Keratinocyte (primary cell): ENCODE results near the gene IQCE. TPM values are rescaled to one million over a fixed set of nuclear protein-coding genes. Genes with fewer than 3 reads are reported as not detected.

ENCODE experiments used
- DNase-seq: peaks from one replicate; pipeline ENCODE4 v3.0.0-alpha.2; 2011; ENCODE audit warnings: low read depth, missing footprints, low spot score
- FAIRE-seq: peaks from 2 replicates; lab custom pipeline; 2011; peaks lifted over from hg19 to GRCh38; lab: Jason Lieb, UNC
- H2AFZ ChIP-seq: 2 replicates; pipeline ENCODE4 v1.6.0; 2012; ENCODE audit warnings: low read length, control low read depth, inconsistent platforms; ENCODE audit not compliant: control insufficient read depth
- H3K27ac ChIP-seq: 2 replicates; pipeline ENCODE4 v1.5.1; 2011; ENCODE audit warnings: low read length; ENCODE audit not compliant: control insufficient read depth, insufficient read depth
- H3K27me3 ChIP-seq: 3 replicates; pipeline ENCODE4 v1.6.0; 2011; ENCODE audit warnings: low read length; ENCODE audit not compliant: control insufficient read depth, insufficient read depth; ENCODE audit errors: extremely low read depth
- H3K36me3 ChIP-seq, 2 experiments: 2 replicates in 1 of 2; 3 replicates in 1 of 2; pipeline ENCODE4 v1.5.1; 2011; ENCODE audit warnings: low read length in 2 of 2, mild to moderate bottlenecking in 1 of 2; ENCODE audit not compliant: control insufficient read depth in 2 of 2, insufficient read depth in 2 of 2; ENCODE audit errors: extremely low read depth in 1 of 2
- H3K4me1 ChIP-seq: 3 replicates; pipeline ENCODE4 v1.5.1; 2011; ENCODE audit warnings: low read length; ENCODE audit not compliant: control insufficient read depth, insufficient read depth; ENCODE audit errors: extremely low read depth
- H3K4me2 ChIP-seq: 3 replicates; pipeline ENCODE4 v1.6.0; 2011; ENCODE audit warnings: low read depth, low read length; ENCODE audit not compliant: control insufficient read depth, insufficient read depth; ENCODE audit errors: extremely low read depth
- H3K4me3 ChIP-seq, 3 experiments: fragments of 200-600 bp in 1 of 3; sonication (generic) in 1 of 3; 2 replicates in 2 of 3; 3 replicates in 1 of 3; pipeline ENCODE4 v1.5.1; 2011 to 2016; ENCODE audit warnings: low read length in 3 of 3, mild to moderate bottlenecking in 3 of 3, control low read depth in 2 of 3, inconsistent platforms in 1 of 3, low read depth in 1 of 3, mixed read lengths in 1 of 3, mixed run types in 1 of 3, moderate library complexity in 1 of 3; ENCODE audit not compliant: control insufficient read depth in 2 of 3, insufficient read depth in 2 of 3; ENCODE audit errors: extremely low read depth in 1 of 3
- H3K79me2 ChIP-seq: 2 replicates; pipeline ENCODE4 v1.6.0; 2012; ENCODE audit warnings: low read length; ENCODE audit not compliant: control insufficient read depth, insufficient read depth
- H3K9ac ChIP-seq: 3 replicates; pipeline ENCODE4 v1.6.0; 2011; ENCODE audit warnings: low read length; ENCODE audit not compliant: control insufficient read depth, insufficient read depth; ENCODE audit errors: extremely low read depth
- H3K9me1 ChIP-seq: 3 replicates; pipeline ENCODE4 v1.6.0; 2011; ENCODE audit warnings: low read length; ENCODE audit not compliant: control insufficient read depth, insufficient read depth; ENCODE audit errors: extremely low read depth
- H3K9me3 ChIP-seq: 2 replicates; pipeline ENCODE4 v1.5.1; 2012; ENCODE audit warnings: low read depth, low read length; ENCODE audit not compliant: control insufficient read depth
- H4K20me1 ChIP-seq: 3 replicates; pipeline ENCODE4 v1.6.0; 2011; ENCODE audit warnings: low read length; ENCODE audit not compliant: control insufficient read depth, insufficient read depth; ENCODE audit errors: extremely low read depth
- EZH2 ChIP-seq: IDR thresholded peaks from one replicate; pipeline ENCODE4 v1.6.1; 2012; ENCODE audit warnings: inconsistent platforms, mild to moderate bottlenecking, low read length, moderate library complexity
- dilution Hi-C: fragments of 300-500 bp; cut with MboI; formaldehyde crosslinking; loops from one replicate; pipeline ENCODE4 v1.7.0; 2020; ENCODE audit warnings: low sequenced_read_pairs; ENCODE audit not compliant: extremely low pct_ligation_motif_present
- polyA plus RNA-seq, 5 experiments: library from polyadenylated mRNA; depleted of rRNA in 3 of 5; stranded (reverse) in 3 of 5; stranded (forward) in 1 of 5; unstranded in 1 of 5; fragments of >200 nt; gene quantifications; 1 replicate in 1 of 5; 2 replicates in 3 of 5; 3 replicates in 1 of 5; pipeline versions ENCODE4 v1.2.1 to v1.2.3, GENCODE V29; 2011 to 2012; ENCODE audit warnings: missing spikeins in 2 of 5, low read depth in 1 of 5, low replicate concordance in 1 of 5
- TF ChIP-seq, protein P1 (sequence below), 3 experiments: IDR thresholded peaks in 1 of 3; conservative IDR thresholded peaks in 1 of 3; optimal IDR thresholded peaks in 1 of 3; 2 replicates in 2 of 3; 3 replicates in 1 of 3; pipeline versions ENCODE3 to v1.5.1; 2011; ENCODE audit warnings: low read length in 3 of 3, mild to moderate bottlenecking in 3 of 3, moderate library complexity in 2 of 3, control low read depth in 1 of 3, inconsistent platforms in 1 of 3; ENCODE audit not compliant: insufficient read depth in 2 of 3; ENCODE audit errors: extremely low read depth in 1 of 3

IQCE gene
- polyA plus RNA-seq, 1 donor (not counting 4 experiments of a cell fraction or from before 2014, with no cell fraction given), result 5.2 TPM

DNA sequence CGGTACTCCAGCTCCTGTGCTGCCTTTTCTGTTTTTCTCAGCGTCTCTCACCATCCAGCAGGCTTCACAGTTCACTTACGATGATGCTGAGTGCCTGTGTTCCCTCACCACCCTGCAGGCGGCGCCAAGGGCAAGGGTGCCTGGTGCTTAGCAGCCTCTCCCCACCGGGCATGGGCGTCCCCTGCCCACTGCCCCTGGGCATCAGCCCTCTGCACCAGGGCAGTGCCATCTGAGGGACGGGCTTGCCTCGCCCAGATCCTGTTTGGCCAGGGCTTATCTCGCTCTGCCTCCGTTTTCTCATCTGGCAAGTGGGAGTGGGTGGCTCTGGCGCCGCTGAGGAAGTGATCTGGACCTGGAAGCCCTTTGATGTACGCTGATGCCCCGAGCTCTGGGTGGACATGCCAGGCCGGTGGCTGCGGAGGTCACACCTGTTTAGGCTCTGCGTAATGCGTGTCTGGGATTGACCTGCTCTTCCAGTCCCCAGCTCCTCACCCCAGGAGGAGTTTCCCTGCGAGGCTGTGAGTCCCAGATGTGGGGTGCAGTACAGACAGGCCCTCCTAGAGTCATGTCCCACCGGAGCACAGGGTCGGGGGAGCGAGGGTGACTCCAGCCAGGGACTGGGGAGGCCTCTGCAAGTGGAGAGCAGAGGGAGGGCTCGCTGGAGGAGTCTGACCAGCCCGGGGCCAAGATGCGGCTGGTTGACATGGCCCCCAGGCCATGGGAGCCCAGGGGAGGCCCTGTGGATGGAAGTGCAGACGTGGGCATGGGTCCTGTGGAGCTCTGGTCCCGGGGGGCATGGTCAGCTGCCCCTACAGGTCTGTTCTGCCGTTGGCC lies 84.8 kb downstream of the IQCE start:
- peaks cover 28% of the 10 kb centered on the region for H3K79me2 ChIP-seq
- FAIRE-seq, result no peak
- no peaks in the 10 kb centered on the region for H3K9me3 ChIP-seq
- no peaks in the 10 kb centered on the region for H3K27me3 ChIP-seq
- H3K36me3 ChIP-seq, result peaks cover 3 to 7% of the 10 kb centered on the region in 2 experiments
- no peak overlapping the region for H3K4me3 ChIP-seq
- H3K27ac ChIP-seq, result no peak overlapping the region
- peaks cover 15% of the 10 kb centered on the region for H3K4me1 ChIP-seq
- dilution Hi-C loops, result no loop called here
- no peak overlapping the region for H2AFZ ChIP-seq
- peaks cover 2% of the 10 kb centered on the region for H3K9me1 ChIP-seq
- DNase-seq, result no peak
- no peak overlapping the region for H3K4me2 ChIP-seq
- no peaks in the 10 kb centered on the region for H4K20me1 ChIP-seq
- TF ChIP-seq EZH2, result no peak
- TF ChIP-seq, protein P1, sequence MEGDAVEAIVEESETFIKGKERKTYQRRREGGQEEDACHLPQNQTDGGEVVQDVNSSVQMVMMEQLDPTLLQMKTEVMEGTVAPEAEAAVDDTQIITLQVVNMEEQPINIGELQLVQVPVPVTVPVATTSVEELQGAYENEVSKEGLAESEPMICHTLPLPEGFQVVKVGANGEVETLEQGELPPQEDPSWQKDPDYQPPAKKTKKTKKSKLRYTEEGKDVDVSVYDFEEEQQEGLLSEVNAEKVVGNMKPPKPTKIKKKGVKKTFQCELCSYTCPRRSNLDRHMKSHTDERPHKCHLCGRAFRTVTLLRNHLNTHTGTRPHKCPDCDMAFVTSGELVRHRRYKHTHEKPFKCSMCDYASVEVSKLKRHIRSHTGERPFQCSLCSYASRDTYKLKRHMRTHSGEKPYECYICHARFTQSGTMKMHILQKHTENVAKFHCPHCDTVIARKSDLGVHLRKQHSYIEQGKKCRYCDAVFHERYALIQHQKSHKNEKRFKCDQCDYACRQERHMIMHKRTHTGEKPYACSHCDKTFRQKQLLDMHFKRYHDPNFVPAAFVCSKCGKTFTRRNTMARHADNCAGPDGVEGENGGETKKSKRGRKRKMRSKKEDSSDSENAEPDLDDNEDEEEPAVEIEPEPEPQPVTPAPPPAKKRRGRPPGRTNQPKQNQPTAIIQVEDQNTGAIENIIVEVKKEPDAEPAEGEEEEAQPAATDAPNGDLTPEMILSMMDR (optimal IDR thresholded peaks at IDR 0.05 in 1 of 3, IDR thresholded peaks at IDR 0.05 in 1 of 3, conservative IDR thresholded peaks at IDR 0.05 in 1 of 3; ENCODE audit: extremely low read depth in 1 of 3, insufficient read depth in 2 of 3, low read length in 3 of 3), result peak in 1 of 3 experiments; percentile 37
- no peak overlapping the region for H3K9ac ChIP-seq

DNA sequence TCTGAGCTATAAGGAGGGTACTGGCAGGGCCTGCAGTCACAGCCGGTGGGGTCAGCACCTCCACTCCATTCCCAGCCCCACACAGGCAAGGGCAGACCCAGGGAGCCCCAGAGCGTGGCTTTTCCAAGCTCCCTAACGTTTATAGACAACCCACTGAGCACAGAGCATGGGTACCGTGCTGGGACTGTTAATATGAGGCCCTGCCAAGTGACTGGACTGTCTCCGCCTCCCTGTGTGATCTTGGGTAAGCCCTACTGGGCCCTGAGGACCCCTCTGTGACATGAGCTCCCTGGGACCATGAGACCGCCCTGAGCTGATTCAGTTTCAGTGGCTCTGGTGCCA lies 85.4 kb downstream of the IQCE start:
- no peaks in the 10 kb centered on the region for H3K27me3 ChIP-seq
- H3K36me3 ChIP-seq, result peaks cover 3 to 7% of the 10 kb centered on the region in 2 experiments
- no peak overlapping the region for H3K27ac ChIP-seq
- TF ChIP-seq, protein P1 (optimal IDR thresholded peaks at IDR 0.05 in 1 of 3, IDR thresholded peaks at IDR 0.05 in 1 of 3, conservative IDR thresholded peaks at IDR 0.05 in 1 of 3; ENCODE audit: extremely low read depth in 1 of 3, insufficient read depth in 2 of 3, low read length in 3 of 3), result no peak
- TF ChIP-seq EZH2, result no peak
- no peaks in the 10 kb centered on the region for H3K9me3 ChIP-seq
- no peaks in the 10 kb centered on the region for H4K20me1 ChIP-seq
- H3K4me2 ChIP-seq, result no peak overlapping the region
- FAIRE-seq, result no peak
- no peak overlapping the region for H3K9ac ChIP-seq
- H3K4me1 ChIP-seq, result peaks cover 15% of the 10 kb centered on the region
- dilution Hi-C loops, result no loop called here
- H3K4me3 ChIP-seq, result no peak overlapping the region
- H2AFZ ChIP-seq, result no peak overlapping the region
- H3K79me2 ChIP-seq, result peaks cover 24% of the 10 kb centered on the region
- peaks cover 2% of the 10 kb centered on the region for H3K9me1 ChIP-seq
- no peak for DNase-seq
